Erythroblast (primary cell): Measurements from ENCODE around the gene NGF.
"Not testable (repeated sequence)": the region's sequence is repeated elsewhere in the genome, so short reads cannot be mapped to it uniquely, and the experiment has no call there.

Experiments used
- DNase-seq, 2 experiments: peaks; one replicate each; lab custom pipeline; 2025; lab: John Stamatoyannopoulos, UW
- GATA1 ChIP-seq: IDR thresholded peaks from 2 replicates; pipeline ENCODE4 v1.6.1; 2011; ENCODE audit warnings: low read depth, mild to moderate bottlenecking, control low read depth, low read length, moderate library complexity
- POLR2A ChIP-seq: IDR thresholded peaks from 2 replicates; pipeline ENCODE4 v1.6.1; 2011; ENCODE audit warnings: mild to moderate bottlenecking, low read length

Gene NGF

GRCh38 chr1:115337633-115338456 is at the start of gene NGF:
Gene NGF, minus strand, starts transcription at chr1:115338249. Its CDS starts 51,454 bp downstream, at chr1:115286795.
- no peak for TF ChIP-seq GATA1
- TF ChIP-seq POLR2A: no peak
- DNase-seq: no peak

- not testable (repeated sequence) for DNase-seq
These were observed 45.4 kb upstream of the NGF start for GRCh38 chr1:115383455-115383854.

- TF ChIP-seq GATA1: no peak
- TF ChIP-seq POLR2A: no peak
- DNase-seq: no peak
These were observed 41.9 kb upstream of the NGF start for GRCh38 chr1:115379943-115380342.

GRCh38 chr1:115377411-115377810 is 39.4 kb upstream of the NGF start:
- DNase-seq: no peak
- no peak for TF ChIP-seq GATA1

- DNase-seq: no peak
- TF ChIP-seq POLR2A (no peak), GATA1 (no peak)
These were observed 36.5 kb upstream of the NGF start for GRCh38 chr1:115374598-115374997.

- TF ChIP-seq POLR2A: no peak
- no peak for TF ChIP-seq GATA1
- no peak for DNase-seq
These were observed 35.3 kb upstream of the NGF start for GRCh38 chr1:115373305-115373704.

GRCh38 chr1:115365738-115366137 is 27.7 kb upstream of the NGF start:
- TF ChIP-seq GATA1 (no peak), POLR2A (no peak)
- DNase-seq: no peak

- TF ChIP-seq POLR2A: no peak
- TF ChIP-seq GATA1: no peak
- DNase-seq: no peak
These were observed 26.7 kb upstream of the NGF start for GRCh38 chr1:115364780-115365155.

- DNase-seq: no peak
- TF ChIP-seq GATA1: no peak
These were observed 26.2 kb upstream of the NGF start for GRCh38 chr1:115364046-115364779.

GRCh38 chr1:115363171-115363570 is 25.1 kb upstream of the NGF start:
- DNase-seq: no peak
- TF ChIP-seq GATA1 (no peak), POLR2A (no peak)

GRCh38 chr1:115360505-115361129 is 22.6 kb upstream of the NGF start:
- DNase-seq: not testable (repeated sequence)

- not testable (repeated sequence) for DNase-seq
These were observed 21.9 kb upstream of the NGF start for GRCh38 chr1:115359787-115360452.

- DNase-seq: no peak
- TF ChIP-seq GATA1 (no peak), POLR2A (no peak)
These were observed 18.3 kb upstream of the NGF start for GRCh38 chr1:115356356-115356755.

GRCh38 chr1:115355069-115355468 is 17.0 kb upstream of the NGF start:
- TF ChIP-seq POLR2A (no peak), GATA1 (no peak)
- no peak for DNase-seq
